Measurements from ENCODE around the gene MECP2.
"Not testable (repeated sequence)": the region's sequence is repeated elsewhere in the genome, so short reads cannot be mapped to it uniquely, and the experiment has no call there.

Gene MECP2

GRCh38 chrX:153988493-153988892 lies 109.0 kb downstream of the MECP2 start:
- no peak for DNase-seq

DNA sequence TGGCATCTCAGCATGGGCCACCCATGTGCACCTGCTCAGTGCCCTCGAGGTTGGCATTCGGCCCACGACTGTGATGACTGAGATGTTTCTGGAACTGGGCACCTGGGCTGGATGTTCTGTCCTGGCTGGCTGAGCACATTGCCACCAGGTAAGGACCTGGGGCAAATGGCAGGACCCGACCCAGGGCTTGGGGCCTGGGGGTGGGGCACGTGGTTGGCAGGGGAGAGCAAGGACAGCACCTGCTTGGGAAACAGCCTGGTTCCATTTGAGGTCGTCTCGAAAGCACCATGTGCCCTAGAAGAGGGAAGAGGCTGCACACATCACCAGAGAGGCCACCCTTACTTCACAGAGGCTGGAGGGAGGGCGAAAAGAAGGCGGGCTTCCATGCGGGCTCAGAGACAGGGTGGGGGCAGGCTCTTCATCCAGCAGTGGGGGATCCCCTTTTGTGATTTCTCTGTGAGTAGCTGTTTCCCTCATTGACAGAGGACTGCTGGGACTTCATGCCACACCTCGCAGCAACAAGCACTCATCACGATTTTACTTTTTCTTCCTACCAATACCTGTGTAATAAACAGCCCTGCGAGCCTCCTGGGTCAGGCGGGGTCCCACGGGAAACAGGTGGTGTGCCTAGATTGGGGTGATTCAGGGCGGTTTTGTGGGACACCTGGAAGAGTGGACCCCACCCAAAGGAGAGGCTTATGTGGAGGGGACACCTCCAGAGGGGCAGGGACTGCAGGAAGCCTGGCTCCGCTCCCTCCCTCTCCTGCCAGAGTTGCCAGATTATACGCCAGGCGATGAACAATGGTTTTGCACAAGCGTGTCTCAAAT lies 113.0 kb downstream of the MECP2 start:
- peak; percentile 35 for DNase-seq

- peak; percentile 33 for DNase-seq
These were observed 114.2 kb downstream of the MECP2 start for GRCh38 chrX:153983321-153983801.

- peak; percentile 80 for DNase-seq
These were observed 115.6 kb downstream of the MECP2 start for GRCh38 chrX:153981771-153982533.

DNA sequence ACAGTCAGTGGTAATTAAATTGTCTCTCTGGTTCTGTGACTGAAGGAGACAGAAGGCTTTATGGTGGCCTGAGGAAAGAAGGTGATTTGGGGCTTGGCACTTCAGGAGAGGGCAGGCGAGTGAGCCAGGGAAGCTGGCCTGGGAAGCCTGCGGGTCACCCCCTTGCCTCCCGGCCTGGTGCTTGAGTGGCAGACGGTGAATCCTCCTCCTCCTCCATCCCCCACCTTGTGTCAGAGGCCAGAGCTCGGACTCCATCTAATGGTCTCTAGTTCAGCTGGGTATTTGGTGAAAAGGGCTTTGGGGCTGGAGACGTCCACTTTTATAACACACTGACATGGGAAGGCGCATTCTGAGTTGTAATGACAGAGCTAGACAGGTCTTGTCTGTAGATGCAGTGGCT lies 116.3 kb downstream of the MECP2 start:
- no peak for DNase-seq

DNA sequence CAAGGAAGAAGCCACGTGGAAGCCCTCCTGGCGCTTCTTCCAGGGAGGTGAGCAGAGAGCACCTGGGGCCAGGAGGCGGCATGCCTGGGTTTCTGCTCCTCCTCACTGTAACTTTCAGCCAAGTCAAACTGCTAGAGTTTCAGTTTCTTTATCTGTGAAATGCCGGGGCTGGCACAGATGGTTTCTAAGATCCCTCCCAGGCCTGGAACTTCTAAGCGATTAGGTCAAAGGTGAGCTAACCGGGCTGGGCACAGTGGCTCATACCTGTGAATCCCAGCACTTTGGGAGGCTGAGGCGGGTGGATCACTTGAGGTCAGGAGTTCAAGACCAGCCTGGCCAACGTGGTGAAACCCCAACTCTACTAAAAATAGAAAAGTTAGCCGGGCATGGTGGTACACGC lies 117.1 kb downstream of the MECP2 start:
- not testable (repeated sequence) for DNase-seq

DNA sequence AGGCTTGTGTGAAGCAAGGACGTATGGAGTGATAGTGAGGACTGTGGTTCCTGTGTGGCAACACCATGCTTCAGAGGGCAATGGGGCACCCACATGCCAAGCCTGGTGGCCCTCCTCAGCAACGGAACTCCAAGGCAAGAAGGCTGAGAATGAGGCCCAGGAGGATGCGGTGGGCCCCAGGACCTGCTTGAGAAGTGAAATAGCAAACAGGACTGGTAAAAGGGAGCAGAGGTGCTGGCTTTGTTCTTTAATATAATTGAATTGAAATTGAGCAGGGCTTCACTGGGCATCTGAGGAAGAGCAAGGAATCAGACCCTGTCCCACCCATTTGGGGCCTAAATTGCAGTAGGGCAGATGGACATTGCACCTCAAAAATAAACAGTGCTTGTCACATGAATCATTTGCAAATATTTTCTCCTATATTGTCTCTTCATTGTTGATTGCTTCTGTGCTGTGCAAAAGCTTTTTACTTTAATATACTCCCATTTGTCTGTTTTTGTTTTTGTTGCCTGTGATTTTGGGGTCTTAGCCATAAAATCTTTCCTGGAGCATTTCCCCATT lies 122.7 kb downstream of the MECP2 start:
- DNase-seq = no peak

DNA sequence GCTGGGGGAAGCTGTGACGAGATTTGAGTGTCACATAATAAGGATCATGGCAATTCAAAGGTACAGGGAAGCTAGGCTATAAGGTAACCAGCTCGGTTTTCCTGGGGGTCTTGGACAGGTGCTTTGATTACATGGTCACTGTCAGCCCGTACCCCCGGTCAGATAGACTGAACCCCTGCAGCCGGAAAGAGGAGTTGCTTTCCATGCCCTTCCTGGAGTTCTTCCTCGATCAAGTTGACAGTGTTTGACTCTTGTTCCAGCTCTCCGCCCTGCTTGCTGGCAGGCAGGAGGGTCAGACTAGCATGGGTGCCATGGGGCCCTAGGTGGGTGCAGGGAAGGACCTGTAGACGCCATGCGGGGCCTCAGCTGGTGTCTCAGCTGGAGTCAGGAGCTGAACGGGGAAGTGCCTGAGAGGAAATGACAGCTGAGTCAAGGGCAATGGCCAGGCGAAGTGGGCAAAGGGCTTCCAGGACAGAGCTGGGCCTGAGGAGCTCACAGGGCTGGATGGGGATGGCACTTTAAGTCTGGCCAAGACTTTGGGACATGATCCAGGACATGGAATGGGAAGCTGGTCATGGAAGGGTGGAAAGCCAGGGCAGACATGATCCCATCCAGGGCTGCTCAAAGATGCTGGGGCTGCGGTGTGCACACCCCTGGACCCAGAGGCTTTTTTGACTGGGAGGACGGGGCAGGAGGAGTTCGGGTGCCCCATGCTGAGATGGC lies 123.4 kb downstream of the MECP2 start:
- DNase-seq = no peak

- DNase-seq = no peak
These were observed 124.2 kb downstream of the MECP2 start for GRCh38 chrX:153973127-153974002.

GRCh38 chrX:153972368-153973126 lies 125.0 kb downstream of the MECP2 start, which contains the start of gene TMEM187:
TMEM187 (plus strand) TSS chrX:153972754; CDS start chrX:153982063, 9,309 bp downstream.
- DNase-seq = peak; percentile 92

All from CD4-positive, alpha-beta T cell treated with Interleukin-17A for 4 hours (primary cell).